ENCODE data around the gene CPN1.
"Not testable (repeated sequence)": the region's sequence is repeated elsewhere in the genome, so short reads cannot be mapped to it uniquely, and the experiment has no call there.

CPN1 gene

DNA sequence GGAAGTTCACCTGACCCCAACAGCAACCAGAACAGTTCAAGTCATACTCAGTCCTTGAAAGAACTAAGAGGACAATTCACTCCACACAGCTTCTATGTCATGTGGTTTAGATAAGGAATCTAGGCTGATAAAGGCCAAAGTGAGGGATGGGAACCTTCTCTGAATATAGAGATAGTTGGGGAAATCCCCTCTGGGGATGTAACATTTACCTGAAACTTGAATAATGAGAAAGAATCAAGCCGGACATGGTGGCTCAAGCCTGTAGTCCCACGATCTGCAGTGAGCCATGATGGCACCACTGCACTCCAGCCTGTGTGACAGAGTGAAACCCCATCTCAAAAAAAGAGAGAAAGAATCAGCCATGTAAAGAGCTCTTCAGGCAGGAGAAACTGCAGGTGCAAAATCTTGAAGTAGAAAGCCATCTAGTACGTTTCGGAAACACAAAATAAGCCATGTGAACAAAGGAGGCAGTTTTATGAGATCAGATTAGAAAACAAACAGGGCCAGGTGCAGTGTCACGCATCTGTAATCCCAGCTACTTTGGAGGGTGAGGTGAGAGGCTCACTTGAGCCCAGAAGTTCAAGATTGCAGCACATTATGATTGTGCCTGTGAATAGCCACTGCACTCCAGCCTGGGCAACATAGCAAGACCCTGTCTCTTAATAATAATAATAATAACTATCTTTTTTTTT lies 67.5 kb downstream of the CPN1 start:
- H3K27ac ChIP-seq (ENCODE audit: low read depth, low read length): no peak overlapping the region
- no peaks in the 10 kb centered on the region for H3K4me1 ChIP-seq (ENCODE audit: control insufficient read depth, insufficient read depth, low read length)
- H3K9ac ChIP-seq (ENCODE audit: low read length): no peak overlapping the region
- H3K27me3 ChIP-seq (ENCODE audit: control insufficient read depth, insufficient read depth, low read length): no peaks in the 10 kb centered on the region
- H3K4me3 ChIP-seq (ENCODE audit: low read length): no peak overlapping the region
- no peaks in the 10 kb centered on the region for H3K36me3 ChIP-seq (ENCODE audit: control insufficient read depth, insufficient read depth, low read length)

DNA sequence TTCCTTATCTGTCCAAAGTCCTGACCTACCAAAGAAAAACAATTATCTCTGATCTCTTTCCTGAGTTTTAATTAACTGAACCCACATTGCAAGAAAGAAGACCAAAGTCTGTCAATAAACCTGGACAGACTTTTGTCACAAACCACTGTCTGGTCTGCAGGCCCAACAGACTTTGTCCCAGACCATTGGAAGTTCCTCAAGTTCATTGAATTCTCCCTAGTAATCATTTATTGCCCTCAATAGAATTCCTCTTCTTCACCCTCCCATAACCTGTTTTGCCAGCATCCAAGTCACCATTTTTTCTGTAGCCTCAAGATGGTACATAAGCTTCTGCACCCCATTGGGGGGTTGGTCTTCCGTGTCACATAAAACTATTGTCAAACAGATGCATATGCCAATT lies 68.0 kb downstream of the CPN1 start:
- H3K36me3 ChIP-seq (ENCODE audit: control insufficient read depth, insufficient read depth, low read length): no peaks in the 10 kb centered on the region
- no peak overlapping the region for H3K4me3 ChIP-seq (ENCODE audit: low read length)
- no peaks in the 10 kb centered on the region for H3K27me3 ChIP-seq (ENCODE audit: control insufficient read depth, insufficient read depth, low read length)
- no peaks in the 10 kb centered on the region for H3K4me1 ChIP-seq (ENCODE audit: control insufficient read depth, insufficient read depth, low read length)
- H3K27ac ChIP-seq (ENCODE audit: low read depth, low read length): no peak overlapping the region
- H3K9ac ChIP-seq (ENCODE audit: low read length): no peak overlapping the region

DNA sequence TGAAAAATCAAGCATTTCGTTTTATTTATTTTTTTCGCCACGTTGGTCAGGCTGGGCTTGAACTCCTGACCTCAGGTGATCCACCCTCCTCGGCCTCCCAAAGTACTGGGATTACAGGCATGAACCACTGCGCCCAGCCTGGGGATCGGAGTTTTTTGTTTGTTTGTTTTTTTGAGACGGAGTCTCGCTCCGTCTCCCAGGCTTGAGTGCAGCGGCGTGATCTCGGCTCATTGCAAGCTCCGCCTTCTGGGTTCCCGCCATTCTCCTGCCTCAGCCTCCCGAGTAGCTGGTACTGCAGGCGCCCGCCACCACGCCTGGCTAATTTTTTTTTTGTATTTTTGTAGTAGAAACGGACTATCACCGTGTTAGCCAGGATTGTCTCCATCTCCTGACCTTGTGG lies 69.8 kb downstream of the CPN1 start:
- H3K27me3 ChIP-seq (ENCODE audit: control insufficient read depth, insufficient read depth, low read length); H3K4me1 ChIP-seq (ENCODE audit: control insufficient read depth, insufficient read depth, low read length); H3K27ac ChIP-seq (ENCODE audit: low read depth, low read length); H3K4me3 ChIP-seq (ENCODE audit: low read length); H3K9ac ChIP-seq (ENCODE audit: low read length); H3K36me3 ChIP-seq (ENCODE audit: control insufficient read depth, insufficient read depth, low read length): not testable (repeated sequence)

DNA sequence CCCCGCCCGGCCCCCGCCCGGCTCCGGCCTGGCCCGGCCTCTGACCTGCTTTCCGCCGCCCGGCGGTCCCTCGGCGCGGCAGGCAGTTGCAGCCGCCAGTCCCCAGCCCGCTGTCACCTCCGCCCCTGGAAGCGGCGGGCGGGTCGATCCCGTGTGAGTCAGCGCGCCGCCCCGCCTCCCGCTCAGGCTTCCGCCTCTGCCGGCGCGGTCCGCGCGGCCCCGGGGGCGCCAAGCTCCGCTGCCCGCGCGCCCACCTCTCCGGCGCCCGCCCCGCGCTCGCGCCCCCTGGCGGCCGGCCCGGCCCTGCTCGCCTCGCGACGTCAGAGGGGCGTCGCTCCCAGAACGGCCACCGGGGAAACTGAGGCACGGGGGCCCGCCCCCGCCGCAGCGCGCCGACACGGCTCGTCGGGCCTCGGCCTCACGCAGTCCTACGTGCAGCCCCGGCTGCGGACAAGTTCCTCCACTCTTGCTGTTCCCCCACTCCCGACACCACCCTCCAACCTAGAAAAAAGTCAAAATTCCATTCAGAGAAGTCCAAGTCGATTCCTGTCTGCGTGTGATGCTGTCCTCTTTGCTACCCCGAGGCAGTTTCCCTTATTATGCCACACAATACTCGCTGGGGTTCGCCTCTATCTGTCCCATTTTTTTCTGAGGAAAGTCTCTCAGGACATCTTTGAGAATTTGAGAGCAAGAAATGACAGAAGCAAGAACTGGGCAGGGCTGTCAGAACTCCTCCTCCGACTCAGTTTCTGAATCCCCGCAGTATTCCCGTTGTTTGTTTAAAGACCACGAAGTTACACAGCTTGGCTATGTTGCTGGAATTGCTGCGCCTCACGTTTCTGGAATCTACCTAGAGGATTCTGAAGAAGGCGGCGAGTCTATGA lies 71.6 kb downstream of the CPN1 start, which contains the start of gene DNMBP:
Gene DNMBP (minus strand): TSS at position 155 of the 884 bp plus-strand sequence. CDS start 37,823 bp downstream, outside the sequence.
- no peaks in the 10 kb centered on the region for H3K27me3 ChIP-seq (ENCODE audit: control insufficient read depth, insufficient read depth, low read length)
- H3K4me1 ChIP-seq (ENCODE audit: control insufficient read depth, insufficient read depth, low read length): peaks cover 19% of the 10 kb centered on the region
- H3K4me3 ChIP-seq (ENCODE audit: low read length): peak within 1 kb of the TSS; percentile 95
- H3K27ac ChIP-seq (ENCODE audit: low read depth, low read length): peak within 1 kb of the TSS; percentile 85
- no peak within 1 kb of the TSS for H3K9ac ChIP-seq (ENCODE audit: low read length)
- no peaks in the 10 kb centered on the region for H3K36me3 ChIP-seq (ENCODE audit: control insufficient read depth, insufficient read depth, low read length)

DNA sequence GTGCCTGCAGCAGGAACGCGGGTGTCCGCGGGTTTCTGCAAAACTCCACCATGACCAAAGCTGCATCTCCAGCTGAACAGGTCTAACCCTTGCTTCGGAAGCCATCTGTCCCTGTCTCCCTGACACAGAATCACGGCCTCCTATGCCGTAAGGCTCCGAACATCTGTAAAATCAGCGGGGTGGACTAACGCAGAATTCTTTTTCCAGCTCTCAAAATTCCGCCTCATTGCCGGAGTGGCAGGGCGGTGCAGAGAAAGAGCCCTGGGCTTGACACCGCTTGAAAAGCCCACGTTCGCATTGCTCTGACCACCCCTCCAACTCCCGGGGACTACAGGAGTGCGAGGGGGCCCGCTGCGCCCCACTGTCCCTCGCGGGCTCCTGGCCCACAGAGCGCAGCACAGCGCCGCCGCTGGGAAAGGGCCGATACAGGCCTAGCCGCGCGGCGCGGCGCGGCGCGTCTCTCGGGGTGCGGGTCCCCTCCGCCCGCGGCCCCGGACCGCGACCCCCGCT lies 72.3 kb downstream of the CPN1 start:
- Histone ChIP-seq H3K4me3 (ENCODE audit: low read length) (peak overlapping the region; percentile 95), H3K9ac (ENCODE audit: low read length) (no peak overlapping the region), H3K36me3 (ENCODE audit: control insufficient read depth, insufficient read depth, low read length) (no peaks in the 10 kb centered on the region), H3K4me1 (ENCODE audit: control insufficient read depth, insufficient read depth, low read length) (peaks cover 19% of the 10 kb centered on the region), H3K27ac (ENCODE audit: low read depth, low read length) (peak overlapping the region; percentile 85), H3K27me3 (ENCODE audit: control insufficient read depth, insufficient read depth, low read length) (no peaks in the 10 kb centered on the region)

DNA sequence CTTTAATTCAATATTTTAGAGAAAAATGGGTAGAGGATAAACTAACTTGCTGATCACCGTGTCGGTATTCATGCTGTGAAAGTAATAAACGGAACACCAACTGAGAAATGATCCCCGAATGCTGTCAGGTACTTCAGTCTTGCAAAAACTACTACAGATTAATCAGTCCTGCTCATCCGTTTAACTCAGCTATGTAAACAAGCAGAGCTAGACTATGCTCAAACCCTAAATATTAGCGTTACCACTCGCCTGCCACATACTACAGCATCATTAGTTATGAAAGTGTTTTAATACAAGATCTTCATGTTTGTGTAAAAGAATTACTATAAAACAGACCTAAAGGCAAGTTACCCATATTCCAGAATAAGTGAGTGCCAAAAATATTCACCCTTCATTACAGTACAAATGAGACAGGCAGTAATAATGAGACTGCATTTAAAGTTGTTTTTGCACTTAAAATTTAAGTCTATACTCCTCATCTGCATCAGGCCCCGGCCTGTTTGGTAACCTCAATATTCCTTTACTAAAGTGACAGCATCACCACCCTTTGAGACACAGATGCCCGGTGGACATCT lies 72.9 kb downstream of the CPN1 start:
- Histone ChIP-seq H3K27me3 (ENCODE audit: control insufficient read depth, insufficient read depth, low read length) (no peaks in the 10 kb centered on the region), H3K36me3 (ENCODE audit: control insufficient read depth, insufficient read depth, low read length) (no peaks in the 10 kb centered on the region), H3K4me3 (ENCODE audit: low read length) (peak overlapping the region; percentile 95), H3K9ac (ENCODE audit: low read length) (no peak overlapping the region), H3K4me1 (ENCODE audit: control insufficient read depth, insufficient read depth, low read length) (peaks cover 19% of the 10 kb centered on the region), H3K27ac (ENCODE audit: low read depth, low read length) (peak overlapping the region; percentile 85)

DNA sequence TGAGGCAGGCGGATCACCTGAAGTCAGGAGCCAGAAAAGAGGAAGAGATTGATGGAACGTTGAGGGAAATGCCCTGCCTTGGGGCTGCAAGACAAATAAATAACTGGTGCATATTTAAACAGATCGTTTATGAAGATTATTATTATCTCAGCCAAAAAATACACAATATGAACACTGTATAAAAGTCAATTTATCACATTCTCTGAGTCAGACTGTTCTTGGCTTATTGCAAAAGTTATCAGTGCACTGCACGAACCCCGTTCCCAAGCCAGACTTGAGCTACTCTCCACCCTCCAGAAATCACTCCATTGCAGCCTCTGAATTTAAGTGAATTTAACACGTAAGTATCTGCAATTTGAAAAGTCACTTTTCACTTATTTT lies 73.5 kb downstream of the CPN1 start:
- Histone ChIP-seq H3K9ac (ENCODE audit: low read length) (no peak overlapping the region), H3K27ac (ENCODE audit: low read depth, low read length) (no peak overlapping the region), H3K4me3 (ENCODE audit: low read length) (peak overlapping the region; percentile 95), H3K4me1 (ENCODE audit: control insufficient read depth, insufficient read depth, low read length) (peaks cover 19% of the 10 kb centered on the region), H3K36me3 (ENCODE audit: control insufficient read depth, insufficient read depth, low read length) (no peaks in the 10 kb centered on the region), H3K27me3 (ENCODE audit: control insufficient read depth, insufficient read depth, low read length) (no peaks in the 10 kb centered on the region)

DNA sequence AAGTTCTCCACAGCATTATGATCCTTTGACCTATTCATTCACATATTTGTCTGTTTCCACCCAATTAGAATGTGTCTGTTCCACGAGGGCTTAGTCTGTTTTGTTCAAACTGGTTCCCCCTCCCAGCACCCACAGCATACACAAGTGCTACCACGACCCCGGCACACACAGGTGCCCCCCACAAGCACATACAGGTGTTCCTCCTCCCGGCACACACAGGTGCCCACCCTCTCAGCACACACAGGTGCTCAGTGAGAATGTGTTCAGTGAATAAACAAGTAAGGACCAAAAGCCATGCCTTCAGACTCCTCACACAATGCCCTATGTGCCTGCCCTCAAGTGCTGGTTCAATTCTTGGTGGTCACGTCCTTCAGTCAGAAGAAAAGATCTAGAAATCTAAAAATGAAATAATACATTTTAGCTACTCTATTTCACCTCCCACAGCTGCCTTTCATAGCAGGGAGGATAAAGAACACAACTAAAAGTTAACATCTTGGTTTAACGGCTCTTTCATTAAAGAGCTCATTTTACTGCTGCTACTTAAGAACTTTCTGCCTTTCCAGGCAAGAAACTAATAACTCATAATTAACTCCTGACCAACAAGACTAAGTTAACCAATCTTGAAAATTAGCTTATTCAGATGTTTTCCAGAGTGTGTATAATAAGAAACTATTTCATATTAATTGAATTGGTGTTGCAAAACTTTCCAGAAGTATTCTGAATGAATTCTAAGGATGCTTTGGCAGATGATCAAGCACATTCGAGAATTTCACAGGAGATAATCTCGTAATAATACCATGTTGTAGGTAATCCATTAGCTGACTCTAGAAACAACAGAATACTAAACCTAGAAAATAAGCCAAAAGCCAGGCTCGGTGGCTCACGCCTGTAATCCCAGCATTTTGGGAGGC lies 74.2 kb downstream of the CPN1 start:
- peaks cover 19% of the 10 kb centered on the region for H3K4me1 ChIP-seq (ENCODE audit: control insufficient read depth, insufficient read depth, low read length)
- no peaks in the 10 kb centered on the region for H3K36me3 ChIP-seq (ENCODE audit: control insufficient read depth, insufficient read depth, low read length)
- peak overlapping the region; percentile 79 for H3K27ac ChIP-seq (ENCODE audit: low read depth, low read length)
- no peak overlapping the region for H3K4me3 ChIP-seq (ENCODE audit: low read length)
- no peaks in the 10 kb centered on the region for H3K27me3 ChIP-seq (ENCODE audit: control insufficient read depth, insufficient read depth, low read length)
- H3K9ac ChIP-seq (ENCODE audit: low read length): no peak overlapping the region

DNA sequence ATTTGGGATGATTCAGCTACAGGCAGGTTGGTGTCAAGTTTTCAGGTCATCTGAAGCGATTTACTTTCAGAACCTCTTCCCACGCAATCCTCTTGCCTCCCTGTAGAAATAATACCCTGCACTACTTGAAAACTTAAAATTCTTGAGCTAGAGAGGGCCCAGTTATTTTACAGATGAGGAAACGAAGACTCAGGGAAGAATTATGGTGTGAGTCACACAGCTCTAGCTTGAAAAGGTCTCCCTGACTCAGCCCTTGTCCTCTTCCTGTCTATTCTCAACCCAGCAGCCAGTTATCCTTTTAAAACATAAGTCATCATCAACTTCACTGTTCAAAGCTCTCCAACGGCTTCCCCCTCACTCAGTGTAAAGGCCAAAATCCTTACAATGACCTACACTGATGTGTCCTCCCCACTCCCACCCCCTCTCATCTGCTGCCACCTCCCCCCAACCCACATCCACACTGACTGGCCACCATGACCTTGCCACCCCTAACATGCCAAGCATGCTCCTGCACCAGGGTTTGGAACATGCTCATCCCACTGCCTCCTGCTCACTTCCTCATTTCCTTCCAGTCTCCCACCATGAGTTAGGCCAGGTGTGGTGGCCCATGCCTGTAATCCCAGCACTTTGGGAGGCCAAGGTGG lies 75.3 kb downstream of the CPN1 start:
- H3K27ac ChIP-seq (ENCODE audit: low read depth, low read length): peak overlapping the region; percentile 79
- peak overlapping the region; percentile 28 for H3K4me3 ChIP-seq (ENCODE audit: low read length)
- H3K4me1 ChIP-seq (ENCODE audit: control insufficient read depth, insufficient read depth, low read length): peaks cover 22% of the 10 kb centered on the region
- H3K27me3 ChIP-seq (ENCODE audit: control insufficient read depth, insufficient read depth, low read length): no peaks in the 10 kb centered on the region
- no peak overlapping the region for H3K9ac ChIP-seq (ENCODE audit: low read length)
- H3K36me3 ChIP-seq (ENCODE audit: control insufficient read depth, insufficient read depth, low read length): no peaks in the 10 kb centered on the region

DNA sequence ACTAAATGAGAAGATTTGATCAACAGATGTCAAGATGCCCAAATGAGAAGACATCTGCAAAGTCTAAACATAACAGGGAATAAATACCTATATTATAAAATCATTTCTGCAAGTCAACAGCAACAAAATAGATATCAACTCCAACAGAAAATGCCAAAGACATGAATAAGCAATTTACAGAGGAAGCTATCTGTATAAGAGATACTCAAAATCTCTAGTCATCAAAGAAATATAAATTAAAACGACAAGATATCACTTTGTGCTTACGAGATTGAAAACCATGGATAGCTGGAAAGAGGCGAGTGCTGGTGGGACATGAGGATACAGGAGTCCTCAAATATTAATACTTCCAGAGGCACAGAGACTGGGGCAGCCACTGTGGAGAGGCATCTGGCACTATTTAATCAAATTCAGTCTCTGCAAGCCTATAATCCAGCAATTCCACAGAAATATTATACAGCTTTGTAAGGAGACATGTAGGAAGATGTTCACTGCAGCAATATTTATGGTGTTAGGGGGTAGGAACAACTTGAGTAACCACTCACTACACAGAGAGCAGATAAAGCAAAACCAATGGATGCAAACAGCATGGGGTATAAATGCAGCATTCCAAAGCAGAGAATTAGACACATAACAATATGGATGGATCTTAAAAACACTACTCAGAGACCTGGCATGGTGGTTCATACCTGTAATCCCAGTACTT lies 76.7 kb downstream of the CPN1 start:
- H3K27ac ChIP-seq (ENCODE audit: low read depth, low read length): peak overlapping the region; percentile 52

DNA sequence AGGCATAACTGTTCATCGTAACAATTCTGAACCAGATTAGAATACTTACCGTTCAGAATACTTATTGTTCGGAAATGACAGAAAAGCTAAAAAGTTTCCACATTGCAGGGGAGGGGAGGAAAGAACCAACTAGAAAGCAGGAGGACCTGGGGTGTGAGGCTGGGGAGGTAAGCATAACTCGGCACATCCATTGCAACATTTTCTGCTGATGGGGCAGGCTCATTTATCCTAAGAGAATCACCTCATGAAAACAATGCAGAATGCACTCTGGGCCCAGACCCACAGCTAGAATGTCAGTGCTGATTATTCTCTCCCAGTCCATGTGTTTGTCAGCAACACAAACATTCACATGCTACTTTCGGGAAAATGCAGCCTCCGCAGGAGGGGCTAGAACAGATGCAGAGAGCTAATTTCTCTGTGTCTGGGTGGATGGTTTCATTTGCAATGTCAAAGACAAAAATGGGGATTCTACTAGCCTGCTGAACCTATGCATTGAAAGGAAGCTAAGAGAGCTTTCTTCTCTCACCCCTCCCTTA lies 81.5 kb downstream of the CPN1 start:
- Histone ChIP-seq H3K4me1 (ENCODE audit: control insufficient read depth, insufficient read depth, low read length) (peaks cover 41% of the 10 kb centered on the region), H3K27me3 (ENCODE audit: control insufficient read depth, insufficient read depth, low read length) (no peaks in the 10 kb centered on the region), H3K9ac (ENCODE audit: low read length) (no peak overlapping the region), H3K4me3 (ENCODE audit: low read length) (no peak overlapping the region), H3K27ac (ENCODE audit: low read depth, low read length) (peak overlapping the region; percentile 53), H3K36me3 (ENCODE audit: control insufficient read depth, insufficient read depth, low read length) (no peaks in the 10 kb centered on the region)

More for the DNA sequence above, 76.7 kb downstream of the CPN1 start:
- peaks cover 29% of the 10 kb centered on the region for H3K4me1 ChIP-seq (ENCODE audit: control insufficient read depth, insufficient read depth, low read length)
- H3K9ac ChIP-seq (ENCODE audit: low read length): no peak overlapping the region
- no peaks in the 10 kb centered on the region for H3K36me3 ChIP-seq (ENCODE audit: control insufficient read depth, insufficient read depth, low read length)
- H3K4me3 ChIP-seq (ENCODE audit: low read length): no peak overlapping the region
- H3K27me3 ChIP-seq (ENCODE audit: control insufficient read depth, insufficient read depth, low read length): no peaks in the 10 kb centered on the region

All from rectal smooth muscle tissue (tissue), 1 donor.